GM13976 (cell line): ENCODE data around the gene SEL1L.
"Not testable (repeated sequence)": the region's sequence is repeated elsewhere in the genome, so short reads cannot be mapped to it uniquely, and the experiment has no call there.

ENCODE experiments used
- DNase-seq: peaks from one replicate; pipeline ENCODE4 v3.0.0; 2012; ENCODE audit warnings: low spot score
- CTCF ChIP-seq: IDR thresholded peaks from 2 replicates; pipeline ENCODE4 v1.5.1; 2012; ENCODE audit warnings: borderline replicate concordance, mild to moderate bottlenecking; ENCODE audit not compliant: insufficient read depth; ENCODE audit errors: extremely low read depth, missing control alignments, control extremely low read depth
- in situ Hi-C: fragments of 300-500 bp; cut with MboI; formaldehyde crosslinking; loops from one replicate; pipeline ENCODE4 v1.12.0; 2022; ENCODE audit warnings: low sequenced_read_pairs, mixed read lengths, inconsistent platforms; ENCODE audit not compliant: unreplicated experiment

Gene SEL1L

GRCh38 chr14:81471062-81471461 lies 62.6 kb downstream of the SEL1L start:
- in situ Hi-C loops: loop anchor here (25.0 kb wide), 1 partner anchor 484 kb away; no protein-coding TSS in a partner anchor
- TF ChIP-seq CTCF: no peak
- no peak for DNase-seq

DNA sequence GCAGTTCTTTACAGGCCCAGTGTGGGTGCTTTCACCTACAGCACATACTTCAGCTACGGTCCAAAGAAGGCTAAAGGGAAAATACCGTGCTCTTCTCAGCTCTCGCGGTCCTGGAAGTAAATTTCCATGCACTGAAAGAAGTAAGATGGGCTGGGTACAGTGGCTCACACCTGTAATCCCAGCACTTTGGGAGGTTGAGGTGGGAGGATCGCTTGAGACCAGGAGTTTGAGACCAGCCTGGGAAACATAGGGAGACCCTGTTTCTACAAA lies 63.2 kb downstream of the SEL1L start:
- not testable (repeated sequence) for DNase-seq
- in situ Hi-C loops: loop anchor here (25.0 kb wide), 1 partner anchor 483 kb away; no protein-coding TSS in a partner anchor

- no peak for DNase-seq
- in situ Hi-C loops: loop anchor here (25.0 kb wide), 1 partner anchor 480 kb away; no protein-coding TSS in a partner anchor
- TF ChIP-seq CTCF: no peak
Observed at GRCh38 chr14:81466854-81467253, 66.8 kb downstream of the SEL1L start.

DNA sequence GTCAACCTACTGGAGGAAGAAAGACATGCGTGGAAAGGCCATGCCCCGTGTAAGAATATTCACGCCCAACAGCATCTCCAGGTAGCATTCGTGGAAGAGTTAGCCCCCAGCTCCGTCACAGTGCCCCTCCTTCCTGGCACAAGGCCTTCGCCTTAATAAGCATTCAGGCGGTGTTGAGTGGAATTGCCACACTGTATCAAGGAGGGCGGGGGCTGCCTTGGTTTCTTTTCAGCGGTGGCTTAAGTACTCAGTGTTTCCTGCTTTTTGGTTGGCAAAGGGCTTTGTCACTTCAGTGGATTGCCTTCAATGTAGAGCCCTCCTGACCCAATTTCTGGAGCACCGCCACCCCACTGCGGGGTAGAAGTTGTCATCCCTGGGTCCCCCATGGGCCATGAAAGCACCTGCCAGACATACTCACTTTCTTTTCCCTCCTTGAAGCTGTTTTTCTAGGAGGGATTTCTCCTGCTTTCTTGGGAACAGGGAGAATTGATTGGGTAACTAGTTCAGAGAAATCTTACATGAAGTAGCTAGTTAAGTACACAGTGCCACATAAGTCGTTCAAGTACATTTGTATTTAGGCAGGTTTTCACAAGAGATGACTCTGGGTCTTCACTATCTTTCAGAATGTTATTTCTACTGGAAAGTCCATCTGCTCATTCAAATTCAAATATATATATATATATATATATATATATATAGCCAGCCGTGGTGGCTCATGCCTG lies 68.0 kb downstream of the SEL1L start:
- TF ChIP-seq CTCF: no peak
- DNase-seq: no peak
- in situ Hi-C loops: loop anchor here (25.0 kb wide), 1 partner anchor 478 kb away; no protein-coding TSS in a partner anchor

DNA sequence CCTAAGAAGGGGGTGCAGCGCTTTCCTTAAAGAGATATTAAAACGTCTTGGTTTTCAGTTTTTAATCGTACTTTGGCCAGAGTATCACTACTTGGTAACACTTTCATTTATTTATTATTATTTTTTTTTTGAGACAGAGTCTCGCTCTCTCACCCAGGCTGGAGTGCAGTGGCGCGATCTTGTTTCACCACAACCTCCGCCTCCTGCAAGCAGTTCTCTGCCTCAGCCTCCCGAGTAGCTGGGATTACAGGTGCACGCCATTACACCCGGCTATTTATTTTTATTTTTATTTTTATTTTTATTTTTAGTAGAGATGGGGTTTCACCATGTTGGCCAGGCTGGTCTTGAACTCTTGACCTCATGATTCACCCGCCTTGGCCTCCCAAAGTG lies 68.7 kb downstream of the SEL1L start:
- DNase-seq: not testable (repeated sequence)
- in situ Hi-C loops: loop anchor here (25.0 kb wide), 1 partner anchor 478 kb away; no protein-coding TSS in a partner anchor

- in situ Hi-C loops: loop anchor here (5.0 to 25.0 kb wide), 2 partner anchors 192 to 477 kb away; no protein-coding TSS in a partner anchor
- TF ChIP-seq CTCF: peak; percentile 80
- DNase-seq: peak; percentile 68
Observed at GRCh38 chr14:81464253-81465002, 69.2 kb downstream of the SEL1L start.

DNA sequence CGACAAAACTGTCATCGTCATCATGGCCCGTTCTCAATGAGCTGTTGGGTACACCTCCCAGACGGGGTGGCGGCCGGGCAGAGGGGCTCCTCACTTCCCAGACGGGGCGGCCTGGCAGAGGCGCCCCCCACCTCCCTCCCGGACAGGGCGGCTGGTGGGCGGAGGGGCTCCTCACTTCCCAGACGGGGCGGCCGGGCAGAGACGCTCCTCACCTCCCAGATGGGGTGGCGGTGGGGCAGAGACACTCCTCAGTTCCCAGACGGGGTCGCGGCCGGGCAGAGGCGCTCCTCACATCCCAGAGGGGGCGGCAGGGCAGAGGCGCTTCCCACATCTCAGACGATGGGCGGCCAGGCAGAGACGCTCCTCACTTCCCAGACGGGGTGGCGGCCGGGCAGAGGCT lies 71.3 kb downstream of the SEL1L start:
- in situ Hi-C loops: loop anchor here (5.0 to 25.0 kb wide), 2 partner anchors 190 to 475 kb away; no protein-coding TSS in a partner anchor
- DNase-seq: not testable (repeated sequence)

DNA sequence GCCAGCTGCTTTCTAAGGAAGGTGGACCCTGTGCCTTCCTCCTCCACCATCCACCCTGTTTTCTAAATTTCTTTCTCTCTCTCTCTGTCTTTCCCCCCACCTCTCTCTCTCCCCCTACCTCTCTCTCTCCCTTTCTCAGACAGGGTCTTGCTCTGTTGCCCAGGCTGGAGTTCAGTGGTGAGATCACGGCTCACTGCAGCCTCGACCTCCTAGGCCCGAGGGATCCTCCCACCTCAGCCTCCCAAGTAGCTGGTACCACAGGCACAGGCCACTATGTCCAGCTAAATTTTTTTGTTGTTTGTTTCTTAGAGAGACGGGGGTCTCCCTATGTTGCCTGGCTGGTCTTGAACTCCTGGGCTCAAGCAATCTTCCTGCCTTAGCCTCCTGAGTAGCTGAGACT lies 73.7 kb downstream of the SEL1L start:
- in situ Hi-C loops: loop anchor here (5.0 to 25.0 kb wide), 2 partner anchors 188 to 473 kb away; no protein-coding TSS in a partner anchor
- TF ChIP-seq CTCF: no peak
- no peak for DNase-seq
